GM04503 (cell line): Measurements from ENCODE around the gene FKBP2.

Source experiments
- DNase-seq: peaks from one replicate; pipeline ENCODE4 v3.0.0-alpha.2; 2012; ENCODE audit warnings: low read depth

FKBP2 gene

GRCh38 chr11:64240435-64241240 is at the start of gene FKBP2:
Gene FKBP2 (plus strand): TSS chr11:64241095. CDS start chr11:64242388, 1,293 bp downstream.
- DNase-seq: peak; percentile 77

- no peak for DNase-seq
Observed at GRCh38 chr11:64192434-64192833, 48.5 kb upstream of the FKBP2 start.

- DNase-seq: no peak
Observed at GRCh38 chr11:64196626-64197025, 44.3 kb upstream of the FKBP2 start.

GRCh38 chr11:64198511-64198910 is 42.4 kb upstream of the FKBP2 start:
- no peak for DNase-seq

GRCh38 chr11:64201543-64201942 is 39.4 kb upstream of the FKBP2 start:
- no peak for DNase-seq

GRCh38 chr11:64202992-64203391 is 37.9 kb upstream of the FKBP2 start:
- no peak for DNase-seq

- no peak for DNase-seq
Observed at GRCh38 chr11:64203421-64204079, 37.3 kb upstream of the FKBP2 start.

GRCh38 chr11:64204080-64204440 is 36.8 kb upstream of the FKBP2 start:
- no peak for DNase-seq

GRCh38 chr11:64204464-64204989 is 36.4 kb upstream of the FKBP2 start:
- no peak for DNase-seq

GRCh38 chr11:64206457-64207255 is 34.2 kb upstream of the FKBP2 start, which contains the start of gene FERMT3:
Gene FERMT3 (plus strand): TSS chr11:64206721. CDS start chr11:64207365, 644 bp downstream.
- no peak for DNase-seq

GRCh38 chr11:64207256-64208085 is 33.4 kb upstream of the FKBP2 start:
- peak; percentile 65 for DNase-seq

GRCh38 chr11:64208086-64208795 is 32.7 kb upstream of the FKBP2 start:
- no peak for DNase-seq

GRCh38 chr11:64208796-64209562 is 31.9 kb upstream of the FKBP2 start:
- DNase-seq: no peak

GRCh38 chr11:64209563-64209843 is 31.4 kb upstream of the FKBP2 start:
- no peak for DNase-seq

GRCh38 chr11:64210301-64211020 is 30.4 kb upstream of the FKBP2 start:
- DNase-seq: no peak

GRCh38 chr11:64211181-64211872 is 29.6 kb upstream of the FKBP2 start:
- no peak for DNase-seq

GRCh38 chr11:64216879-64217278 is 24.0 kb upstream of the FKBP2 start:
- no peak for DNase-seq

GRCh38 chr11:64218628-64219353 is 22.1 kb upstream of the FKBP2 start:
- no peak for DNase-seq
